Measurements from ENCODE around the gene SYT8.

The SYT8 gene

DNA sequence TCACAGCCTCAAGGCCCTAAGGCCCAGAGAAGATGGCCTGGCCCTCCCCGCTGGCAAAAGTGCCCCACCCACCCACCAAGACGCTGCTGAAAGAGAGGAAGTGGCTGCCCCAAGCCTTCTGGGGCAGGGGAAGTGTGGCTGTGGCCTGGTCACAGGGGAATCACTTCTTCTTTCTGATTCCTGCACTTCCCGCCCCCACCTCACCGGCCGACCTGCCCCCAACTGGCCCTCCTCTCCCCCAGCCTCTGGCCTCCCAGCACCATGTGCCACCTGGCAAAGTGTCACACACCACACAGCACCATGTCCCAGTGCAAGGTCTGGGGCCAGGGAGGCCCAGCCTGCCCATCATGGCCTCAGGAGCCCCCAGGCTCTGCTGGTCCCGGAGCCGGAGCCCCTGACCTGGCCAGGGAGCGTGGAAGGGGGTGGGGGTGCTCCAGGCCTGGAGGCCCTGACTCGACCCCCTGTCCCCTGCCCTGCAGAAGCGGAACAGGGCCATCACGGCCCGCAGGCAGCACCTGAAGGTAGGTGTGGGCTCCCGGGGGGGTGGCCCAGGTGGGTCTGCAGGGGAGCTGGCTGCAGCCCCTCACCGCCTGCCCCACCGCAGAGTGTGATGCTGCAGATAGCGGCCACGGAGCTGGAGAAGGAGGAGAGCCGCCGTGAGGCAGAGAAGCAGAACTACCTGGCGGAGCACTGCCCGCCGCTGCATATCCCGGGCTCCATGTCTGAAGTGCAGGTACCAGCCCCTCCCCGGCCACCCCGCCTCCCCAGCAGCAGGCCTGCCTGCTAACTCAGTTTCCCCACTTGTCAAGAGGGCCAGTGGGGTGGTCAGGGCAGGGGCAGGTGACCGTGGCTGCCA is 5.4 kb downstream of the SYT8 start:
- Histone ChIP-seq H3K36me3 (ENCODE audit: insufficient read depth, low read length) (no peaks in the 10 kb centered on the region), H3K4me3 (ENCODE audit: low read depth, low read length, poor library complexity, severe bottlenecking) (peak overlapping the region; percentile 34), H3K9me3 (ENCODE audit: low read length) (no peaks in the 10 kb centered on the region), H3K4me1 (ENCODE audit: insufficient read depth, low read length, severe bottlenecking) (peaks cover 18% of the 10 kb centered on the region), H3K27ac (ENCODE audit: low read depth, low read length, poor library complexity, severe bottlenecking) (peak overlapping the region; percentile 4), H3F3A (ENCODE audit: insufficient read depth, low read length) (no peaks in the 10 kb centered on the region), H4K20me1 (ENCODE audit: insufficient read depth, low read length) (no peaks in the 10 kb centered on the region), H3K9ac (ENCODE audit: low read length) (no peak overlapping the region; the same call in 1 of the 2 replicates), H3K9me2 (ENCODE audit: low read depth, low read length) (no peaks in the 10 kb centered on the region), H3K4me2 (ENCODE audit: low read length) (peak overlapping the region; percentile 37; the same call in 1 of the 2 replicates), H3K27me3 (ENCODE audit: insufficient read depth, low read length) (no peaks in the 10 kb centered on the region; the same call in 1 of the 2 replicates), H3K79me2 (ENCODE audit: insufficient read depth, low read length) (no peaks in the 10 kb centered on the region), H2AFZ (ENCODE audit: low read length) (no peak overlapping the region)
- no peak for TF ChIP-seq EZH2 (IDR thresholded peaks at IDR 0.05; ENCODE audit: borderline replicate concordance, low read length)
- TF ChIP-seq, protein P1, sequence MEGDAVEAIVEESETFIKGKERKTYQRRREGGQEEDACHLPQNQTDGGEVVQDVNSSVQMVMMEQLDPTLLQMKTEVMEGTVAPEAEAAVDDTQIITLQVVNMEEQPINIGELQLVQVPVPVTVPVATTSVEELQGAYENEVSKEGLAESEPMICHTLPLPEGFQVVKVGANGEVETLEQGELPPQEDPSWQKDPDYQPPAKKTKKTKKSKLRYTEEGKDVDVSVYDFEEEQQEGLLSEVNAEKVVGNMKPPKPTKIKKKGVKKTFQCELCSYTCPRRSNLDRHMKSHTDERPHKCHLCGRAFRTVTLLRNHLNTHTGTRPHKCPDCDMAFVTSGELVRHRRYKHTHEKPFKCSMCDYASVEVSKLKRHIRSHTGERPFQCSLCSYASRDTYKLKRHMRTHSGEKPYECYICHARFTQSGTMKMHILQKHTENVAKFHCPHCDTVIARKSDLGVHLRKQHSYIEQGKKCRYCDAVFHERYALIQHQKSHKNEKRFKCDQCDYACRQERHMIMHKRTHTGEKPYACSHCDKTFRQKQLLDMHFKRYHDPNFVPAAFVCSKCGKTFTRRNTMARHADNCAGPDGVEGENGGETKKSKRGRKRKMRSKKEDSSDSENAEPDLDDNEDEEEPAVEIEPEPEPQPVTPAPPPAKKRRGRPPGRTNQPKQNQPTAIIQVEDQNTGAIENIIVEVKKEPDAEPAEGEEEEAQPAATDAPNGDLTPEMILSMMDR (IDR thresholded peaks at IDR 0.05; ENCODE audit: low read length) = peak; percentile 16; the same call in 1 of the 2 replicates

DNA sequence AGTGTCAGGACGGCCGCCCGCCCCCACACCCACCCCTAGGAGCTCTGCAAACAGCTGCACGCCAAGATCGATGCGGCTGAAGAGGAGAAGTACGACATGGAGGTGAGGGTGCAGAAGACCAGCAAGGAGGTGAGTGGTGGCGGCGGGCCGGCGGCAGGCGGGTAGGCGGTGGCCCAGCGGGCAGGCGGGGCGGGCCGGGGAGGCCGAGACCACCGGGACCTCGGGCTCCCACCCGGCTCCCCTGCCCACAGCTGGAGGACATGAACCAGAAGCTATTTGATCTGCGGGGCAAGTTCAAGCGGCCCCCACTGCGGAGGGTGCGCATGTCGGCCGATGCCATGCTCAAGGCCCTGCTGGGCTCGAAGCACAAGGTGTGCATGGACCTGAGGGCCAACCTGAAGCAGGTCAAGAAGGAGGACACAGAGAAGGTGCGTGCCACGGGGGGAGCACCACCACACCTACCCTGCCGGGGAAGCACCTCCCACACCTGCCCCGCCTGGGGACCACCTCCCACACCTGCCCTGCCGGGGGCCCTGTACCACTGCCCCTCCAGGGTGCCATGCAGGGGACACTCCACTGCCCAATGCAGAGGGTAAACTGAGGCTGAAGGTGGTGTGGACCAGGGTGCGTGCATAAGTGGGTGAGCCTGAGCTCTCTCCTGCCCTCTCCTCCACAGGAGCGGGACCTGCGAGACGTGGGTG is 6.1 kb downstream of the SYT8 start:
- H3K9me3 ChIP-seq (ENCODE audit: low read length) = no peaks in the 10 kb centered on the region
- no peaks in the 10 kb centered on the region for H3K9me2 ChIP-seq (ENCODE audit: low read depth, low read length)
- H3K4me2 ChIP-seq (ENCODE audit: low read length) = peak overlapping the region; percentile 37; the same call in 1 of the 2 replicates
- H3K4me1 ChIP-seq (ENCODE audit: insufficient read depth, low read length, severe bottlenecking) = peaks cover 18% of the 10 kb centered on the region
- H3K36me3 ChIP-seq (ENCODE audit: insufficient read depth, low read length) = no peaks in the 10 kb centered on the region
- TF ChIP-seq EZH2 (IDR thresholded peaks at IDR 0.05; ENCODE audit: borderline replicate concordance, low read length) = no peak
- TF ChIP-seq, protein P1 (IDR thresholded peaks at IDR 0.05; ENCODE audit: low read length) = no peak
- no peaks in the 10 kb centered on the region; the same call in 1 of the 2 replicates for H3K27me3 ChIP-seq (ENCODE audit: insufficient read depth, low read length)
- no peaks in the 10 kb centered on the region for H4K20me1 ChIP-seq (ENCODE audit: insufficient read depth, low read length)
- no peaks in the 10 kb centered on the region for H3F3A ChIP-seq (ENCODE audit: insufficient read depth, low read length)
- H2AFZ ChIP-seq (ENCODE audit: low read length) = no peak overlapping the region
- H3K79me2 ChIP-seq (ENCODE audit: insufficient read depth, low read length) = no peaks in the 10 kb centered on the region
- H3K4me3 ChIP-seq (ENCODE audit: low read depth, low read length, poor library complexity, severe bottlenecking) = peak overlapping the region; percentile 34
- no peak overlapping the region for H3K27ac ChIP-seq (ENCODE audit: low read depth, low read length, poor library complexity, severe bottlenecking)
- no peak overlapping the region for H3K9ac ChIP-seq (ENCODE audit: low read length)

GRCh38 chr11:1841511-1842148 is 6.8 kb downstream of the SYT8 start:
- TF ChIP-seq, protein P1 (IDR thresholded peaks at IDR 0.05; ENCODE audit: low read length) = no peak
- TF ChIP-seq EZH2 (IDR thresholded peaks at IDR 0.05; ENCODE audit: borderline replicate concordance, low read length) = no peak
- Histone ChIP-seq H3F3A (ENCODE audit: insufficient read depth, low read length) (no peaks in the 10 kb centered on the region), H3K4me2 (ENCODE audit: low read length) (no peak overlapping the region), H3K4me1 (ENCODE audit: insufficient read depth, low read length, severe bottlenecking) (peaks cover 18% of the 10 kb centered on the region), H4K20me1 (ENCODE audit: insufficient read depth, low read length) (no peaks in the 10 kb centered on the region), H3K79me2 (ENCODE audit: insufficient read depth, low read length) (no peaks in the 10 kb centered on the region), H3K36me3 (ENCODE audit: insufficient read depth, low read length) (no peaks in the 10 kb centered on the region), H3K9ac (ENCODE audit: low read length) (no peak overlapping the region), H2AFZ (ENCODE audit: low read length) (no peak overlapping the region), H3K9me3 (ENCODE audit: low read length) (no peaks in the 10 kb centered on the region), H3K9me2 (ENCODE audit: low read depth, low read length) (no peaks in the 10 kb centered on the region), H3K27ac (ENCODE audit: low read depth, low read length, poor library complexity, severe bottlenecking) (no peak overlapping the region), H3K27me3 (ENCODE audit: insufficient read depth, low read length) (no peaks in the 10 kb centered on the region), H3K4me3 (ENCODE audit: low read depth, low read length, poor library complexity, severe bottlenecking) (no peak overlapping the region)

Measured in OCI-LY1 (cell line).